ENCODE measurements around the gene SAP30BP. TPM values are rescaled to one million over a fixed set of nuclear protein-coding genes. Genes with fewer than 3 reads are reported as not detected.

SAP30BP gene
- total and polyA plus RNA-seq, 2 of the 13 experiments (the other 11 are each of a cell fraction or from before 2014, with no cell fraction given) = 67.7 to 99.4 TPM

GRCh38 chr17:75753514-75754377 is 86.6 kb downstream of the SAP30BP start (continued):
- TF ChIP-seq PBX2 (CRISPR knock-in tag; IDR thresholded peaks at IDR 0.05) = no peak
- peak; percentile 91 for TF ChIP-seq ZNF777 (CRISPR knock-in tag; IDR thresholded peaks at IDR 0.05)
- no peak for TF ChIP-seq NFYC (CRISPR knock-in tag; IDR thresholded peaks at IDR 0.05)
- peak; percentile 74 for TF ChIP-seq ZNF792 (CRISPR knock-in tag; IDR thresholded peaks at IDR 0.05)
- no peak for TF ChIP-seq NFKBIZ (CRISPR knock-in tag; IDR thresholded peaks at IDR 0.05)
- TF ChIP-seq ZNF607 (CRISPR knock-in tag; IDR thresholded peaks at IDR 0.05; ENCODE audit: borderline replicate concordance) = peak; percentile 90
- TF ChIP-seq TAF1 (CRISPR knock-in tag; IDR thresholded peaks at IDR 0.05) = no peak
- TF ChIP-seq ISL2 (CRISPR knock-in tag; IDR thresholded peaks at IDR 0.05) = peak; percentile 10; the same call in 1 of the 2 replicates
- peak; percentile 90; the same call in 1 of the 2 replicates for TF ChIP-seq CCDC6 (CRISPR knock-in tag; IDR thresholded peaks at IDR 0.05)
- TF ChIP-seq ZKSCAN1 (IDR thresholded peaks at IDR 0.05; ENCODE audit: low read length) = no peak
- TF ChIP-seq ZZZ3 (CRISPR knock-in tag; IDR thresholded peaks at IDR 0.05; ENCODE audit: borderline replicate concordance) = peak; percentile 40; the same call in 1 of the 2 replicates
- no peak; the same call in 1 of the 2 replicates for TF ChIP-seq ZNF367 (CRISPR knock-in tag; IDR thresholded peaks at IDR 0.05; ENCODE audit: borderline replicate concordance)
- TF ChIP-seq KLF11 (CRISPR knock-in tag; IDR thresholded peaks at IDR 0.05) = no peak
- TF ChIP-seq, protein P1, sequence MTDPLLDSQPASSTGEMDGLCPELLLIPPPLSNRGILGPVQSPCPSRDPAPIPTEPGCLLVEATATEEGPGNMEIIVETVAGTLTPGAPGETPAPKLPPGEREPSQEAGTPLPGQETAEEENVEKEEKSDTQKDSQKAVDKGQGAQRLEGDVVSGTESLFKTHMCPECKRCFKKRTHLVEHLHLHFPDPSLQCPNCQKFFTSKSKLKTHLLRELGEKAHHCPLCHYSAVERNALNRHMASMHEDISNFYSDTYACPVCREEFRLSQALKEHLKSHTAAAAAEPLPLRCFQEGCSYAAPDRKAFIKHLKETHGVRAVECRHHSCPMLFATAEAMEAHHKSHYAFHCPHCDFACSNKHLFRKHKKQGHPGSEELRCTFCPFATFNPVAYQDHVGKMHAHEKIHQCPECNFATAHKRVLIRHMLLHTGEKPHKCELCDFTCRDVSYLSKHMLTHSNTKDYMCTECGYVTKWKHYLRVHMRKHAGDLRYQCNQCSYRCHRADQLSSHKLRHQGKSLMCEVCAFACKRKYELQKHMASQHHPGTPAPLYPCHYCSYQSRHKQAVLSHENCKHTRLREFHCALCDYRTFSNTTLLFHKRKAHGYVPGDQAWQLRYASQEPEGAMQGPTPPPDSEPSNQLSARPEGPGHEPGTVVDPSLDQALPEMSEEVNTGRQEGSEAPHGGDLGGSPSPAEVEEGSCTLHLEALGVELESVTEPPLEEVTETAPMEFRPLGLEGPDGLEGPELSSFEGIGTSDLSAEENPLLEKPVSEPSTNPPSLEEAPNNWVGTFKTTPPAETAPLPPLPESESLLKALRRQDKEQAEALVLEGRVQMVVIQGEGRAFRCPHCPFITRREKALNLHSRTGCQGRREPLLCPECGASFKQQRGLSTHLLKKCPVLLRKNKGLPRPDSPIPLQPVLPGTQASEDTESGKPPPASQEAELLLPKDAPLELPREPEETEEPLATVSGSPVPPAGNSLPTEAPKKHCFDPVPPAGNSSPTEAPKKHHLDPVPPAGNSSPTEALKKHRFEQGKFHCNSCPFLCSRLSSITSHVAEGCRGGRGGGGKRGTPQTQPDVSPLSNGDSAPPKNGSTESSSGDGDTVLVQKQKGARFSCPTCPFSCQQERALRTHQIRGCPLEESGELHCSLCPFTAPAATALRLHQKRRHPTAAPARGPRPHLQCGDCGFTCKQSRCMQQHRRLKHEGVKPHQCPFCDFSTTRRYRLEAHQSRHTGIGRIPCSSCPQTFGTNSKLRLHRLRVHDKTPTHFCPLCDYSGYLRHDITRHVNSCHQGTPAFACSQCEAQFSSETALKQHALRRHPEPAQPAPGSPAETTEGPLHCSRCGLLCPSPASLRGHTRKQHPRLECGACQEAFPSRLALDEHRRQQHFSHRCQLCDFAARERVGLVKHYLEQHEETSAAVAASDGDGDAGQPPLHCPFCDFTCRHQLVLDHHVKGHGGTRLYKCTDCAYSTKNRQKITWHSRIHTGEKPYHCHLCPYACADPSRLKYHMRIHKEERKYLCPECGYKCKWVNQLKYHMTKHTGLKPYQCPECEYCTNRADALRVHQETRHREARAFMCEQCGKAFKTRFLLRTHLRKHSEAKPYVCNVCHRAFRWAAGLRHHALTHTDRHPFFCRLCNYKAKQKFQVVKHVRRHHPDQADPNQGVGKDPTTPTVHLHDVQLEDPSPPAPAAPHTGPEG (CRISPR knock-in tag; IDR thresholded peaks at IDR 0.05) = peak; percentile 86
- no peak for TF ChIP-seq ZNF34 (CRISPR knock-in tag; IDR thresholded peaks at IDR 0.05; ENCODE audit: borderline replicate concordance)
- TF ChIP-seq, protein P2, sequence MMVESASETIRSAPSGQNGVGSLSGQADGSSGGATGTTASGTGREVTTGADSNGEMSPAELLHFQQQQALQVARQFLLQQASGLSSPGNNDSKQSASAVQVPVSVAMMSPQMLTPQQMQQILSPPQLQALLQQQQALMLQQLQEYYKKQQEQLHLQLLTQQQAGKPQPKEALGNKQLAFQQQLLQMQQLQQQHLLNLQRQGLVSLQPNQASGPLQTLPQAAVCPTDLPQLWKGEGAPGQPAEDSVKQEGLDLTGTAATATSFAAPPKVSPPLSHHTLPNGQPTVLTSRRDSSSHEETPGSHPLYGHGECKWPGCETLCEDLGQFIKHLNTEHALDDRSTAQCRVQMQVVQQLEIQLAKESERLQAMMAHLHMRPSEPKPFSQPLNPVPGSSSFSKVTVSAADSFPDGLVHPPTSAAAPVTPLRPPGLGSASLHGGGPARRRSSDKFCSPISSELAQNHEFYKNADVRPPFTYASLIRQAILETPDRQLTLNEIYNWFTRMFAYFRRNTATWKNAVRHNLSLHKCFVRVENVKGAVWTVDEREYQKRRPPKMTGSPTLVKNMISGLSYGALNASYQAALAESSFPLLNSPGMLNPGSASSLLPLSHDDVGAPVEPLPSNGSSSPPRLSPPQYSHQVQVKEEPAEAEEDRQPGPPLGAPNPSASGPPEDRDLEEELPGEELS (CRISPR knock-in tag; IDR thresholded peaks at IDR 0.05) = peak; percentile 37; the same call in 1 of the 2 replicates
- TF ChIP-seq CREB3 (CRISPR knock-in tag; IDR thresholded peaks at IDR 0.05) = peak; percentile 49; the same call in 1 of the 2 replicates
- peak; percentile 47 for TF ChIP-seq RBM39 (IDR thresholded peaks at IDR 0.05; ENCODE audit: low read depth, low read length, poor library complexity, severe bottlenecking)
- TF ChIP-seq SMARCE1 (IDR thresholded peaks at IDR 0.05; ENCODE audit: borderline replicate concordance) = no peak
- TF ChIP-seq MEF2D (CRISPR knock-in tag; IDR thresholded peaks at IDR 0.05) = no peak
- TF ChIP-seq CC2D1A (CRISPR knock-in tag; IDR thresholded peaks at IDR 0.05) = no peak
